Measurements from ENCODE around the gene ETS1.

DNA sequence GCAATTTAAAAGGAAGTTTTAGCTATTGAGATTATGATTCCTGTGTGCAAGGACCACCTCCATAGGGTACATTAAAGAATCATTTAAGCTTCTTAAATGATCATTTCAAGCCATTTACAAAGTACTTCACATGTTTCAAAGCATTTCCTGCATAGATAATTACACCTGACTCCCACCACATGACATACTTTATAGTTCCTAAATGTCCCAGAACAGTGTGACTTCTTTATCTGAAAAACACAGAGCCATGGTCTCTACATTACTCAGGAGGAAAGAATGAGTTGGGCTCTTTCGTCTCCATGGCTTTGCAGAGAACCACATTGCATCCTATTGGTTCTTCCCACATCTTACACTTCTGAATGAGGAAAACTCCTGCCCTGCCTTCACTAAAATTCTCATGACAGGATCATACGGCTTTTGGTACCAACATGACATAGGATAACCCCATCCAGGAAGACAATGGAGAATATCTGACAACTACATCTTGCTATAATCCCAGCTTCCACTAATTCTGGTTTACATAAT lies 88.6 kb downstream of the ETS1 start:
- TF ChIP-seq, protein P1, sequence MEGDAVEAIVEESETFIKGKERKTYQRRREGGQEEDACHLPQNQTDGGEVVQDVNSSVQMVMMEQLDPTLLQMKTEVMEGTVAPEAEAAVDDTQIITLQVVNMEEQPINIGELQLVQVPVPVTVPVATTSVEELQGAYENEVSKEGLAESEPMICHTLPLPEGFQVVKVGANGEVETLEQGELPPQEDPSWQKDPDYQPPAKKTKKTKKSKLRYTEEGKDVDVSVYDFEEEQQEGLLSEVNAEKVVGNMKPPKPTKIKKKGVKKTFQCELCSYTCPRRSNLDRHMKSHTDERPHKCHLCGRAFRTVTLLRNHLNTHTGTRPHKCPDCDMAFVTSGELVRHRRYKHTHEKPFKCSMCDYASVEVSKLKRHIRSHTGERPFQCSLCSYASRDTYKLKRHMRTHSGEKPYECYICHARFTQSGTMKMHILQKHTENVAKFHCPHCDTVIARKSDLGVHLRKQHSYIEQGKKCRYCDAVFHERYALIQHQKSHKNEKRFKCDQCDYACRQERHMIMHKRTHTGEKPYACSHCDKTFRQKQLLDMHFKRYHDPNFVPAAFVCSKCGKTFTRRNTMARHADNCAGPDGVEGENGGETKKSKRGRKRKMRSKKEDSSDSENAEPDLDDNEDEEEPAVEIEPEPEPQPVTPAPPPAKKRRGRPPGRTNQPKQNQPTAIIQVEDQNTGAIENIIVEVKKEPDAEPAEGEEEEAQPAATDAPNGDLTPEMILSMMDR (IDR thresholded peaks at IDR 0.05): no peak
- TF ChIP-seq POLR2A (IDR thresholded peaks at IDR 0.05): no peak

Data from Peyer's patch (tissue), 4 donors.